Hematopoietic multipotent progenitor cell treated with erythropoietin and hydrocortisone succinate and interleukin-3 and kit ligand, for 15 days (in vitro differentiated cells): ENCODE results near the gene PITX1.

Experiments used
- DNase-seq: peaks from one replicate; pipeline ENCODE4 v3.0.0-alpha.2; 2015; ENCODE audit warnings: low spot score

The PITX1 gene

GRCh38 chr5:135028791-135029476 lies 5.1 kb downstream of the PITX1 start:
- no peak for DNase-seq

DNA sequence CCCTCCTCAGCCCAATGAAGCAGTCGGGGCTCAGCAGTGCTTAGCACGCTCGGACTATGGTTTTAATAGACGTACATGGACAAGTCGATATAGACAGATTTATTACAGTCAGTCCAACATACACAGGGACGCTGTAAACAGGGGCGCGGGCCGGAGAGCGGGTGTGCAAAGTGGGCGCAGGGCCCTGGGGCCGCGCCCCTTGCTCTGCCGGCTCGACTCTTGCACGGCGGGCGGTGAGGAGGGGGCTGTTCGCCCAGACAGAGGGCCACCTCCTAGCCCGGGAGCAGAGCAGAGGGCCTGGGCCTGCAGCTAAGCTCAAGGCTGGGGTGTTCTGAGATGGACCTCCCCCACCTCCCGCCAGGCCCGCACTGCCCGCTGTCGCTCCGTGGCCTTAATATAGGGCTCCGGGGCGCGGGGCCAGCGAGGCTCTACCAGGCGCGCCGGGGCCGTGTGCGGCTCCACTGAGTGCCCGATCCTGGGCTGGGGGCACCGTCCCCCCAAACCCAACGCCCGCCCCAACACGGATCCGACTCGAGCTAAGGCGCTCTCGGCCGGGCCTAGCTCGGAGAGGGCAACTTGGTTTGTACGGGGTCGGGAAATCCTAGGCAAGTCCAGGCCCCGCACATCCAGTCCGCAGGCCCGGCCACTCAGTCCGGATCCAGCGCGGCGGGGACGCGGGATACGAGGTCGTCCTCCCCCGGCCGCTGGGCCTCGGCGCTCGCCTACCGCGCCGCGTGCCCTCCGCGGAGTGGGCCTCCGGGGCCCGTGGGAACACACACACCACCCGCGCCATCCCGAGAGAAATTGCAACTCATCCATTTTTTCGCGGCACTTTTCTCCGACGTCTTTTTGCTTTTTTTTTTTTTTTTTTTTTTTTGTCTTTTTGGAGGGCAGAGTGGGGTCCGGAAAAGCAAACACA lies 6.1 kb downstream of the PITX1 start:
- no peak for DNase-seq

DNA sequence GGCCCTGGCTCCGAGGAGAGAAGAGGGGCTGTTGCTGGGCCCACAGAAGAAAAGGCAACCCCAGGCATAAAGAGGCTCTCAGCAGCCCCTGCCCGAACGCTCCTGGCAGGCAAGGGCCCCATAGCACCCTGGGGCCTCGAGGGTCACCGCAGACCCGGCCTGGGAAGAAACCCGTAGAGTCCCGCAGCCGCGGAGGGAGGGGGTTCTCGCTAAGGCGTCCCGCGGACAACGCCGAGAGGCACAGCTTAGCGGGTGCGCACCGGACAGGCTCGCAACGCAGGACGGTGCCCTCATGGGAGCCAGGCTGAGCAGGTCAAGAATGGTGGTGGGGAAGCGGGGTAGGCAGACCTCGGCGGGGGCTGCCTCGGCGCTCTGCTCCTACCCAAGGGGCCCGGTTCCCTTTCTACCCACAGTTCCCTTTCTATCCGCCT lies 6.7 kb downstream of the PITX1 start:
- DNase-seq = no peak

- DNase-seq = no peak
Observed at GRCh38 chr5:135026645-135027265, 7.3 kb downstream of the PITX1 start.

DNA sequence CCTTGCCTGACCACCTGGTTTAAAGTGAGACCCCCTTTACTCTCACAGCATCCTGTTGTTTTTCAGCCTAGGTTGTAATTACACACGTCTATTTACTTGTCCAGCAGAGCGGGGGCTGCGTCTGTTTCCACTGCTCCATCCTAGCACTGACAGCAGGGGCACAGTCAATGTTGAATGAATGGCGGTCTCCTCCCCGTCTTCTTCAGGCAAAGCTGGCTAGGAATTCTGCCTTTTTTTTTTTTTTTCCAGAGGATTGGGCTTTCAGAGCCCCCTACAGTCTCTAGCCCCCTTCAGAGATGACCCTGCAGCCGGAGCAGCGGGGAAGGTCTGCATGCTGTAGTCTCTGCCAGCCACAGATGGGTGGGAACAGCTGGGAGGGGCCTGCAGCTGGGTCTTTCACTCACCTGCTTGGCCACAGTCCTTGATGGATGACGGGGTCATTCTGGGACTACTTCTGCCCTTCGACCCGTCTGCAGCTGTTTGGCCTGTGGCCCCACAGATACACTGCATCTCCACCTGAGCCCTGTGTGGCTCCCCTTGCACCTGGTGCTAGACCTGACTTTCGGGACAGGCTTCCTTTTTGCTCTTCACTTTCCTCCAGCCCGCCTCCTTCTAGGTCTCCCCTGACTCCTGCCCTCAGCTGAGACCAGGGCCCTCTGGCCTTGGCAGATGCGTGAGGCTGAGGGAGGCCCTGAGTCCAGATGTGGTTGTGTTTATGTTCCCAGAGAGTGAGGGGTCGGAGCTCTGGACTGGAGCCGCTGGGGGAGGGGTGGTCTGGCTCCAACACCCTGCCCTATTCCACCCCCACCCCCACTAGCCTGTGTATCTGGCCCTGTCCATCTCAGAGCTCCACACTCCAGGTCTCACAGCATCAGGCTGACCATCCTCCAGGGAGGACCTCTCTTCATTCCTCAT lies 8.0 kb downstream of the PITX1 start:
- DNase-seq = no peak

DNA sequence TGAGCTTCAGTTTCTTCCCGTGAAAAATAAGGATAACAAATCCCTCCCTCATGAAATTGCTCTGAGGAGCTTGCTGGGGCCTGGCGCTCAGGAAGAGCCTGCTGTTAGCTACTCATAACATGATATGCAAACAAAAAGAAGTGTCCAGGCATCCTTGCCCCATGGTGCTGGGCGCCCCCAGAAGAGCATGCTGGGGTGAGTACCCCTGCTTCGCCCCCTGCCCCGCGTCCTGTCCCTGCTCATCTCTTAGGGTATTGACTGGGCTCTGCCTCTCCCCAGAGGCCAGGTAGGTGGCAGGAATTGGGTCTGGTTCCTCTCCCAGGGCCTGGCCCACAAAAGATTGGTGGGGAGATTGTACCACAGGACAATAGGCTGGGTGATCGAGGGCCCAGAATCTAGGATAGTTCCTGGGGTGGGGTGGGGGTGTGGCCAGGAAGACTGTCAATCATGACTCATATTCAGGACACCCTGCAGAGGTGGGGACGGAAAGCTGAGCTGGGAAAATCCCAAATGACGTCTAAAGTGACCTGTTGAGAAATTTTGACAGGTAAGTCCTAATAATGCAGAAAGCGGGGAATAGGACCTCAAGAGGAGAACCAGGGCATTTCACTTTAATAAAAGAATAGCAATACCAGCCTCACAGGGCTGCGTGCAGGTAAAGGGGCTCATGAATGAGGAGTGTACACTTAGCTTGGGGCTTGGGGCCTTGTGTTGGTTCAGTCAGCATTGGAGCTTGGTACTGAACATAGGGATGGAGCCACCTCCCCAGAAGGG lies 8.9 kb downstream of the PITX1 start:
- no peak for DNase-seq

DNA sequence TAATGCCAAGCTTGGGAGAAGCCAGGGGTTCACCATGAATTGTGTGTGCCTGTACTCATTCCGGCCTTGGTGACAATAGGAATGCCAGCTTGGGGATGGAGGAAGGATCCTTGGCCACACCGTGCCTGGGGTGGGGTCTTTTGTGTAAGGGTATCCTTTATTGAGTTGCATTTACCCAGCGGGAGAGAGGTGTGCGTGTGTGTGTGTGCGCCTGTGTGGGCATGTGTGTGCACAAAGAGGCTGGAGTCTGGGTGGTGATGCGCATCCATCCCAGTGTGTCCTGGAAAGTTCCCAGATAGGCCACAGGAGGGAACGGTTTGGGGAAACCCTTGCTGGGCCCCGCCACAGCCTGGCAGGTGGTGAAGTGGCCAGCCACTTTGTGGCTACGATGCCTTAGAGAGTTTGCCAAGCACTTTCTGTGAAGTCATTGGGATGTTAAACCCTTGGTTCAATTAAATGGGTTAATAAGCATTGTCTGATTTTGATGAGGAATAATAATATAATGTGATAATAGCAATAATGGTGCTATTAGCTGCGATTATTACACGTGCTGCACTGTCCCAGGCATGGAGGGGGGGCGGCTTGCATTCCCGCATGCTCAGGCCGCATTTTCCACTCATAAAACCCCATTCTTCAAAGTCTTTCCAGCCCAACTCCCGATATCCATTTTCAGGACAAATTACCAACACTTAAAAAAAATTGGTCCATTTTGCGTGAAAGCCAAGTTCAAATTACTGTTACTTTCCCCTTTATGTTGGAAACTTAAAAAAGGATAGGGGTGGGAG lies 13.7 kb downstream of the PITX1 start:
- DNase-seq = no peak

DNA sequence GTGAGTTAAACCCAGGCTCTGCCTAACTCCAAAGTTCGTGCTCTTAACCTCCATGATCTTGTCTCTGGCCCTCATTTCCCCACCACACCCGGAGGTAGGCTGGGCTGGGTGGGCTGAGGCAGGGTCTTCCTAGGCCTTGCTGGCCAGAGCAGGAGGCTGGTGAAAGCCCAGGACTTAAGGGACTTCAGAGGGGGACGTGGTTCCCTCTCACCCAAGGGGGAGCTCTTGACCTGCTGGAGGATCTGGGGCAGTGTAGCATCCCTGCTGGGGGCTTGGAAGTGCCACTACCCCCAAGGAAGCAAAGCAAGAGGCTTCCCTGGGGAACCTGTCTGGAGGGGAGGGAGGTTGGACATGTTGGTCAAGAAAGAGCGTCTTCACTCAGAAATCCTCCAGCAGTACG lies 14.7 kb downstream of the PITX1 start:
- no peak for DNase-seq

DNA sequence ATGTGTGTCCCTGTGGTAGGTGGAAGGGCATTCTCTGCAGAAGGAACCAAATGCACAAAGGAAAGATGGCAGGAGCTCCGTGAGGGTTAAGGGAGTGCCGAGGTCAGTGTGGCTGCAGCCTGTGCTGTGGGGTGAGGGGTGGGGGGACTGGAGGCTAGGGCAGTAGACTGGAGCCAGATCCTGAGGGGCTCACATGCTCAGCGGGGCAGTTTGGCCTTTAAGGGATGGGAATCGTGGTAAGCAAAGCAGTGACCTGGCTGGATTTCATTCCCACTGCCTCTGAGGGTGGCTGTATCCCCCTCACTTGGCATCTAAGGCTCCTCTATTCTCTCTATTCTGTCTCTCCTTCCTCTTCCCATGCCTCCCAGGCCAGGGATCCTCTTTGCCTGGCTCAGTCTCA lies 15.6 kb downstream of the PITX1 start:
- no peak for DNase-seq

- DNase-seq = no peak
Observed at GRCh38 chr5:135016861-135017290, 17.2 kb downstream of the PITX1 start.

DNA sequence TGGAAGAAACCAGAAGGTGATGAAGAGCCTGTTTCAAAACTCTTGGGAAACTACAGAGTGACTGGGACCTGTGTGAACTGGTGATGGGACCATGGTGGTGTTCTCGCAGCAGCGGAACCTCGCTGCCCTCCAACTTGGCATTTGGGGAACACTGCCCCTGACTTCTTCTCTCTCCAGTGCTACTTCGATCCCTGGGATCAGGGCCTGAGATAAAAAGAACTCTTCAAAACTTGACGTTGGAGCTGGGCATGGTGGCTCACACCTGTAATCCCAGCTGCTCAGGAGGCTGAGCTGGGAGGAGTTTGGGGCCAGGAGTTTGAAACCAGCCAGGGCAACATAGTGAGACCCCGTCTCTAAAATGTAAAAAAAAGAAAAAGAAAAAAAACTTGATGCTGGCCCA lies 18.1 kb downstream of the PITX1 start:
- DNase-seq = no peak

GRCh38 chr5:135013947-135014570 lies 20.0 kb downstream of the PITX1 start:
- no peak for DNase-seq

DNA sequence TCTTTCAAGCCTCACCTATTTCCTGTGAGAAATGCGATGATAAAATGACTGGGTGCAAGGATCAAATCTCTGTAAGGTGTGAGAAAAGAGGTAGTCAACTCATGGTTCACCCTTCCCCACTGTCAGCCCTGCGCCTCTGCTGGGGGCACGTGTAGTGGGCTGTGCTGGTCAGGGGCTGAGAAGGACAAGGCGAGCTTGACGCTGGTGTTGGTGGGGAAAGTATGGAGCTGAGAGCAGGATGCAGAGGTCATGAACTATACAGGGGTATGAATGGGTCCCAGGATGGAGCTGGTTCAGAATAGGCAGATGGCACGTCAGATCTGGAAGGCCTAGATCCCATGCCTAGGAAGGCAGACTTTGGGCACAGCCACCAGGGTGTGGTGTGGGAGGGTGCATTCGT lies 20.6 kb downstream of the PITX1 start:
- DNase-seq = no peak

DNA sequence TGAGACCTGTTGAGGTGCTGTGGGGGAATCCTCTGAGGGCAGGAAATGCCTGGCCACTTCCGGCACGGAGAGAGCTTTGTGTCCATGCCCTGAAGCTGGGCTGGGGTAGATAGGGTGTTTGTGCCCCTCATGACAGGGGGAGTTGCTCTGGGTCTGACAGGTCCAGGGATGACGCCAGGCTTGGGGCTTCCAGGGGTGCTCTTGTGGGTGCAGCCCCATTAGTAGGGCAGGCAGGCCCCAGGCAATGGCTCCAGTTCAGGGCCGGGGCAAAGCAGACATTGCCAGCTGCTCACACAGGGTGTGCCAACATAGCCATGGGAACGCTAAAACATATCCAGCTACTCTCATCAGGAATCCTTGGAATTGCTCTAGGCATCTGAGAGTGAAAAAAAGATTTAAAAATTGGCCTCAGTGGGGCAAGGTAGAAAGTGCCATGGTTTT lies 21.1 kb downstream of the PITX1 start:
- no peak for DNase-seq

GRCh38 chr5:135012033-135012588 lies 21.9 kb downstream of the PITX1 start:
- DNase-seq = no peak

DNA sequence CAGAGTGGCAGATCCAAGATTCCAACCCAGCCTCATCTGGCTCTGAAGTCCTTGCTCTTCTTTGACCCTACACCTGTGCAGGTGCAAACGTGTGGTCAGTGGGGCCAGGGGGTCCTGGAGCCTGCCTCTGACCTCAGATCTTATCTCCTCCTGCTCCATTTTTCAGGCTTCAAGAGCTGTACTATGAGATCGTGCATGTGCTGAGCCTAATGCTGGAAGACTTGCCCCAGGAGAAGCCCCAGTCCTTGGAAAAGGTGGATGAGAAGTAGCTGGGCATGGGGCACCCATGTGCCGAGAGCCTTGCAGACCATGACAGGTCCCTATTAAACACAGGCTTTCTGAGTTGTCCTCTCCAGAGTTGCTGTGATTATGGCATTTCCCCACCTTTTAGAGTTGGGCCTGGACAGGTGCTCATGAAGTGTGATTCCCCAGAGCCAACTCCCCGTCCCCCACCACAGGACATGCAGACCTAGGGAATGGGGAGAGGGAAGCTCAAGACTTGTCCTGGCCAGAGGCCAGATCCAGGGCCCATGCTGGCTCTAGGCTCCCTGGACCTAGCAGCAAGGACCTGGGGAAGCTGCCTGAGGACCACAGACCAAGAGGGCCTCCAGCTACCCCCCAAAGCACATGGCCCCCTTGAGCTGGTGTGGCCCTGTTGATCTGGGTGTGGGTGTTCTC lies 22.5 kb downstream of the PITX1 start:
- DNase-seq = no peak

GRCh38 chr5:135010502-135011354 lies 23.3 kb downstream of the PITX1 start:
- DNase-seq = no peak
